ENCODE data around the gene ESRRB.

ESRRB gene

DNA sequence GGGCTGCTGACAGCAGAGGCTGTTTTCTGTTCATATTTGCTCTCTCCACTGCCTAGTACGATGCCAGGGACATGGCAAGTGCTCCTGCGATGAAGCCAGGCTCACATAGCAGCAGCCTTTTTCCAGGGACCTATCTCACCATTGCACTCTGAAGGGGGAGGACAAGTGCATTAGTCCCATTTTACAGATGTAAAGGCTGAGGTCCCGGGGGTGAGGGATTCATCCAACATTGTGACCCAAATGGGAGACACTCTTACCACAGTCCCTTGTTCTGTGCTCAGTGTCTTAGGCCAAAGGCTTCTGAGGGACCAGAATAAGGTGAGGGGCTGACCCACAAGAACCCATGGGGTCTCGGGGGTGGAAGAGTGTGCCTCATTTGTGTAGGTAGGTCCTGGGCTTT is 21.6 kb upstream of the ESRRB start:
- WGBS, 2 experiments (ENCODE audit: insufficient coverage in 2 of 2), result 100% methylated on average over 2 to 3 of the region's 4 CpGs
- no peak overlapping the region for H3K27ac ChIP-seq (ENCODE audit: low read depth, low read length, severe bottlenecking)

GRCh38 chr14:76355771-76356170 is 20.2 kb upstream of the ESRRB start:
- H3K27ac ChIP-seq (ENCODE audit: low read depth, low read length, severe bottlenecking), result no peak overlapping the region
- no peak overlapping the region for H3K4me3 ChIP-seq (ENCODE audit: extremely low read depth, insufficient read depth, low read length, poor library complexity, severe bottlenecking)
- no peaks in the 10 kb centered on the region for H3K36me3 ChIP-seq (ENCODE audit: control insufficient read depth, insufficient read depth, low read length)
- WGBS, 2 experiments (ENCODE audit: insufficient coverage in 2 of 2), result no CpG with 5 or more reads among the region's 3 CpGs
- H3K9me3 ChIP-seq (ENCODE audit: control insufficient read depth, low read length), result no peaks in the 10 kb centered on the region
- no peaks in the 10 kb centered on the region for H3K4me1 ChIP-seq (ENCODE audit: control insufficient read depth, insufficient read depth, low read length, poor library complexity, severe bottlenecking)

More for the DNA sequence above, 21.6 kb upstream of the ESRRB start:
- Histone ChIP-seq H3K4me3 (ENCODE audit: extremely low read depth, insufficient read depth, low read length, poor library complexity, severe bottlenecking) (no peak overlapping the region), H3K36me3 (ENCODE audit: control insufficient read depth, insufficient read depth, low read length) (no peaks in the 10 kb centered on the region), H3K9me3 (ENCODE audit: control insufficient read depth, low read length) (no peaks in the 10 kb centered on the region), H3K4me1 (ENCODE audit: control insufficient read depth, insufficient read depth, low read length, poor library complexity, severe bottlenecking) (peaks cover 10% of the 10 kb centered on the region)

DNA sequence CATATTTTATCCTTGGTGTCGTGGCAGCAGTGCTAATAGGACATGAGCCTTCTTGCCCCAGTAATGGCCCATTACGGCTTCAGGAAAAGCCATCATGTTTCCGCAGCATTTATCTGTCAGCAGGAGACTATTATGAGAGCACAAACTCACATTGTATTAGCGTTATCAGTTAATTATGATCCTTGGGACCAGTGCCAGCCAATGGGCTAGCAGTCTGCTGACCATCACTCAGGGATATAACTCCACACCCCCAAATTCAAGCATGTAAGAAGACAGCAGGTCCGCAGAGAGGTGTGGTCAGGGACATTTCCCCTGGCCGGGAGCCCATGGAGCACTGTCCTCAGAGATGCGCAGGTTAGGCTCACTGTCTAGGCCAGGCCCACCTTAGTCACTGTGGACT is 4.9 kb upstream of the ESRRB start:
- WGBS, 2 experiments (ENCODE audit: insufficient coverage in 2 of 2), result 97 to 98% methylated on average over 5 to 6 of the region's 7 CpGs
- Histone ChIP-seq H3K27ac (ENCODE audit: low read depth, low read length, severe bottlenecking) (no peak overlapping the region), H3K36me3 (ENCODE audit: control insufficient read depth, insufficient read depth, low read length) (no peaks in the 10 kb centered on the region), H3K4me3 (ENCODE audit: extremely low read depth, insufficient read depth, low read length, poor library complexity, severe bottlenecking) (no peak overlapping the region), H3K9me3 (ENCODE audit: control insufficient read depth, low read length) (no peaks in the 10 kb centered on the region), H3K4me1 (ENCODE audit: control insufficient read depth, insufficient read depth, low read length, poor library complexity, severe bottlenecking) (peaks cover 5% of the 10 kb centered on the region)

- Histone ChIP-seq H3K4me1 (ENCODE audit: control insufficient read depth, insufficient read depth, low read length, poor library complexity, severe bottlenecking) (peaks cover 20% of the 10 kb centered on the region), H3K4me3 (ENCODE audit: extremely low read depth, insufficient read depth, low read length, poor library complexity, severe bottlenecking) (no peak overlapping the region), H3K9me3 (ENCODE audit: control insufficient read depth, low read length) (no peaks in the 10 kb centered on the region), H3K36me3 (ENCODE audit: control insufficient read depth, insufficient read depth, low read length) (no peaks in the 10 kb centered on the region), H3K27ac (ENCODE audit: low read depth, low read length, severe bottlenecking) (no peak overlapping the region)
- WGBS, 2 experiments (ENCODE audit: insufficient coverage in 2 of 2), result 77 to 88% methylated on average over 3 of the region's 3 CpGs
Observed at GRCh38 chr14:76373456-76373855, 2.5 kb upstream of the ESRRB start.

DNA sequence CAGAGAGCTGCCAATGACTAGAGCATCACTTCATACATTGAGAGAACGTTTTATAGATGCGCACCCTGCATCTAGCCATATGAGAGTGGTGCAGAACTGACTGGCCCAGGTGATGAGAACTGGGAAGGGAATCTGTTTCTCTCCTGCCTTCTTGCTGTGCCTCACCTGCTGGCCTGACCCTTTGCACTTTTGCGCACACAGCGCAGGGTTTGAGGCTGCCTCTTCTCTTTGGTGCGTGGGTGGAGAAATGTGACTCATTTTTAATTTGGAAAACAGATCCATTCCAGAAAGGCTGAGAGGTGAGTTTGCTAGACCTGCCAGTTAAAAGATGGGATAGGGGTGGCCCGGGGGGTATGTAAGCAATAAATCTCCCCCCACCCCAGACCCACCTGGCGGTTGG is 453 bp upstream of the ESRRB start:
- WGBS, 2 experiments (ENCODE audit: insufficient coverage in 2 of 2), result 56 to 64% methylated on average over 2 of the region's 7 CpGs
- no peaks in the 10 kb centered on the region for H3K36me3 ChIP-seq (ENCODE audit: control insufficient read depth, insufficient read depth, low read length)
- no peak overlapping the region for H3K27ac ChIP-seq (ENCODE audit: low read depth, low read length, severe bottlenecking)
- H3K4me3 ChIP-seq (ENCODE audit: extremely low read depth, insufficient read depth, low read length, poor library complexity, severe bottlenecking), result no peak overlapping the region
- H3K9me3 ChIP-seq (ENCODE audit: control insufficient read depth, low read length), result no peaks in the 10 kb centered on the region
- peaks cover 20% of the 10 kb centered on the region for H3K4me1 ChIP-seq (ENCODE audit: control insufficient read depth, insufficient read depth, low read length, poor library complexity, severe bottlenecking)

GRCh38 chr14:76376409-76376877 is 506 bp downstream of the ESRRB start:
- no peak overlapping the region for H3K27ac ChIP-seq (ENCODE audit: low read depth, low read length, severe bottlenecking)
- H3K9me3 ChIP-seq (ENCODE audit: control insufficient read depth, low read length), result no peaks in the 10 kb centered on the region
- peaks cover 20% of the 10 kb centered on the region for H3K4me1 ChIP-seq (ENCODE audit: control insufficient read depth, insufficient read depth, low read length, poor library complexity, severe bottlenecking)
- peak overlapping the region; percentile 26 for H3K4me3 ChIP-seq (ENCODE audit: extremely low read depth, insufficient read depth, low read length, poor library complexity, severe bottlenecking)
- no peaks in the 10 kb centered on the region for H3K36me3 ChIP-seq (ENCODE audit: control insufficient read depth, insufficient read depth, low read length)
- WGBS, 2 experiments (ENCODE audit: insufficient coverage in 2 of 2), result 0 to 3% methylated on average over 8 of the region's 16 CpGs

DNA sequence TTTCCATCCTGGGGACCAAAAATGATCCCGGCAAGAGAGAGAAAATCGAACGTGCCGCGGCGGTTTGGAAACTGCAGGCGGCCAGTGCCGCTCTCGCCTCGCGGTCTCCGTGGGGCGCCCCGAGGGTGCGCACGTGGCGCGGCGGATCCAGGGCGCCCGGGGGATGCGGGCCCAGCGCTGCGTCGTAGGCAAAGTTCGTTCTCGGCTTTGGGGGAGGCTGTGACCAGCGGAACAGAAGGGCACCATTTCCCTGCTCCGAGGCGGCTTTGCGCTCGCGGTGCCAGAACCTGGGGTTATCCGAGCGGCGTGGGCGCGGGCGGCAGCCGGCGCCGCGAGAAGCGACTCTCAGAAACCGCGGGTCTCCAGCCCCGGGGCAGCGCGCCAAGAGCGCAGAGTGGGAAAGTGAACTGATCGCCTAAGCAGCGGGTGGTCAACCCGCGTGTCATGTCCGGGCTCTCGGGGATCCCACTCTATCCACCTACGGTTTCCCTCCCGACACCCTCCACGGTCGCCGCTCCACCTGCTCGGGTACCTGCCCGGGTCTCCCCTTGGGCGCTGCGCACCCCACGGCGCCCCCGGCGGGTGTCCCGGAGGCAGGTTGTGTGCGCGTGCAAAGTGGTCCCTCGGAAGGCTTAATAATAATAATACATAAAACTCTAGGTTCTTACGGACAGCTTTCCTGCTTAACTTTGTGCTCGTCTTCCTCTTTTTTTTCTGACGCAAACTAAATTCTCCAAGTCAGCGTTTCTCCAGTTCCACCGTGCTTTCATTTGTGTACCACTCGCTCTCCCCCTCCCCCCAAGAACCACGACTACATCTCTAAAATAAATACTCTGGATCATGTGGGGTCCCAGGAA is 1.2 kb downstream of the ESRRB start:
- no peaks in the 10 kb centered on the region for H3K36me3 ChIP-seq (ENCODE audit: control insufficient read depth, insufficient read depth, low read length)
- peak overlapping the region; percentile 26 for H3K4me3 ChIP-seq (ENCODE audit: extremely low read depth, insufficient read depth, low read length, poor library complexity, severe bottlenecking)
- H3K9me3 ChIP-seq (ENCODE audit: control insufficient read depth, low read length), result no peaks in the 10 kb centered on the region
- WGBS, 2 experiments (ENCODE audit: insufficient coverage in 2 of 2), result 0 to 1% methylated on average over 42 to 56 of the region's 80 CpGs
- peaks cover 20% of the 10 kb centered on the region for H3K4me1 ChIP-seq (ENCODE audit: control insufficient read depth, insufficient read depth, low read length, poor library complexity, severe bottlenecking)
- no peak overlapping the region for H3K27ac ChIP-seq (ENCODE audit: low read depth, low read length, severe bottlenecking)

DNA sequence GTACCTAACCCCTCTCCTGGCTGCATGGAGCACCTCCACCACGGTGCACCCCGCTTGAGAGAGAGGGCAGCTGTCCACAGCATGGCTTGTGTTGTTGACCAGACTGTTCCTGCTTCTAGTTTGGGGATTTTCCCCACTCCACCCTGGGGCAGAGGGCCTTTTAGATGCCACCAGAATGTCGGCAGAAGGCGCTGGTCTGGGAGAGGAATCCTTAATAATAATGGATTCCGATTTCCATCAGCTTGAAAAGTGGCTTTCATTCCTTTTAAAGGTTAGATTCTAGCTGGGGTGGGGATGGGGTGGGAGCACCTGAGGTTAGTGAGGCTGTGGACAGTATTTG is 1.8 kb downstream of the ESRRB start:
- WGBS, 2 experiments (ENCODE audit: insufficient coverage in 2 of 2), result 21 to 25% methylated on average over 2 to 4 of the region's 5 CpGs
- Histone ChIP-seq H3K4me3 (ENCODE audit: extremely low read depth, insufficient read depth, low read length, poor library complexity, severe bottlenecking) (no peak overlapping the region), H3K27ac (ENCODE audit: low read depth, low read length, severe bottlenecking) (no peak overlapping the region), H3K36me3 (ENCODE audit: control insufficient read depth, insufficient read depth, low read length) (no peaks in the 10 kb centered on the region), H3K4me1 (ENCODE audit: control insufficient read depth, insufficient read depth, low read length, poor library complexity, severe bottlenecking) (peaks cover 20% of the 10 kb centered on the region), H3K9me3 (ENCODE audit: control insufficient read depth, low read length) (no peaks in the 10 kb centered on the region)

GRCh38 chr14:76380991-76381390 is 5.1 kb downstream of the ESRRB start:
- Histone ChIP-seq H3K27ac (ENCODE audit: low read depth, low read length, severe bottlenecking) (no peak overlapping the region), H3K4me1 (ENCODE audit: control insufficient read depth, insufficient read depth, low read length, poor library complexity, severe bottlenecking) (peaks cover 16% of the 10 kb centered on the region), H3K4me3 (ENCODE audit: extremely low read depth, insufficient read depth, low read length, poor library complexity, severe bottlenecking) (no peak overlapping the region), H3K9me3 (ENCODE audit: control insufficient read depth, low read length) (no peaks in the 10 kb centered on the region), H3K36me3 (ENCODE audit: control insufficient read depth, insufficient read depth, low read length) (no peaks in the 10 kb centered on the region)
- WGBS, 2 experiments (ENCODE audit: insufficient coverage in 2 of 2), result 51 to 75% methylated on average over 4 to 6 of the region's 7 CpGs

- WGBS, 2 experiments (ENCODE audit: insufficient coverage in 2 of 2), result 85 to 86% methylated on average over 5 to 7 of the region's 7 CpGs
- Histone ChIP-seq H3K4me1 (ENCODE audit: control insufficient read depth, insufficient read depth, low read length, poor library complexity, severe bottlenecking) (peaks cover 6% of the 10 kb centered on the region), H3K36me3 (ENCODE audit: control insufficient read depth, insufficient read depth, low read length) (no peaks in the 10 kb centered on the region)
Observed at GRCh38 chr14:76381817-76382494, 6.0 kb downstream of the ESRRB start.

DNA sequence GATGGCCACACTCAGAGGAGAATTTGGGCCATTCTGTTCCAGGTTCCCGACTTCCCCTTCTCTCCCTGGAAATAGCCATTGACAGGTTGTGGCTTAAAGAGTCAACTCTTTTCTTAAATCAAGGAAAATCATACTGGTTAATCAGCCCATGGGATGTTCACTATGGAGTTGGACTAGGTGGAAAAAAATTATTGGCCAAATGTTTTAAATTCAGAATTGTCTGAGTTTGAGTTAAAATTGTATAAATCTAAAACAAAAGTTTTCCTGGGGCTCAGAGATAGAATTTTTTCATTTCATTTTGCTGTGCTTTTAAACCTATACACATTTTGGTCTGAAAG is 6.5 kb downstream of the ESRRB start:
- Histone ChIP-seq H3K27ac (ENCODE audit: low read depth, low read length, severe bottlenecking) (no peak overlapping the region), H3K36me3 (ENCODE audit: control insufficient read depth, insufficient read depth, low read length) (no peaks in the 10 kb centered on the region), H3K9me3 (ENCODE audit: control insufficient read depth, low read length) (no peaks in the 10 kb centered on the region), H3K4me1 (ENCODE audit: control insufficient read depth, insufficient read depth, low read length, poor library complexity, severe bottlenecking) (peaks cover 1% of the 10 kb centered on the region), H3K4me3 (ENCODE audit: extremely low read depth, insufficient read depth, low read length, poor library complexity, severe bottlenecking) (no peak overlapping the region)
- WGBS, 2 experiments (ENCODE audit: insufficient coverage in 2 of 2), result 67% methylated on average over 1 of the region's 1 CpG; no CpG with 5 or more reads in 1 of the 2 experiments

More at GRCh38 chr14:76381817-76382494, 6.0 kb downstream of the ESRRB start:
- H3K9me3 ChIP-seq (ENCODE audit: control insufficient read depth, low read length), result no peaks in the 10 kb centered on the region
- H3K4me3 ChIP-seq (ENCODE audit: extremely low read depth, insufficient read depth, low read length, poor library complexity, severe bottlenecking), result no peak overlapping the region
- H3K27ac ChIP-seq (ENCODE audit: low read depth, low read length, severe bottlenecking), result no peak overlapping the region

Measured in mesodermal cell (in vitro differentiated cells).